GM18861 (cell line): ENCODE measurements around the gene TOPAZ1.
"Not testable (repeated sequence)": the region's sequence is repeated elsewhere in the genome, so short reads cannot be mapped to it uniquely, and the experiment has no call there.

Source experiments
- ATAC-seq: cut with Tn5 transposase; IDR thresholded peaks from one replicate; pipeline ENCODE4 v1.9.1; 2021; ENCODE audit not compliant: unreplicated experiment

Gene TOPAZ1

DNA sequence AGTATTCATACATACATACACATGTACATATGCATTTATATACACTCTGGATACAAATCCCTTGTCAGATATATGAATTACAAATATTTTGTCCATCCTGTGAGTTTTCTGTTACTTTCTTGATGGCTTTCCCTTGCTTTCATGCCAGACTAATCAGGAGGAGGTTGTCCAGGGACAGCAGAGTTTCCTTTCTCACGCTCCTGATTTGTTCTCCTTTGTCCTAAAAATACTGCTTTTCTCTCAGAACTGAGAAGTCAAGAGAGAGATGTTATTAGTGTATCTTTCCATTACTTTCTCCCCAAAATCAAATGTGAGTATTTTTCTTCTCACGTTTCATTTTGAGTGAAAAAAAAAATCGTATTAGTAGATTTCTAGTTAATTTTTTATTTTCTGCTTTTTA lies 84.8 kb downstream of the TOPAZ1 start:
- ATAC-seq, result no peak

DNA sequence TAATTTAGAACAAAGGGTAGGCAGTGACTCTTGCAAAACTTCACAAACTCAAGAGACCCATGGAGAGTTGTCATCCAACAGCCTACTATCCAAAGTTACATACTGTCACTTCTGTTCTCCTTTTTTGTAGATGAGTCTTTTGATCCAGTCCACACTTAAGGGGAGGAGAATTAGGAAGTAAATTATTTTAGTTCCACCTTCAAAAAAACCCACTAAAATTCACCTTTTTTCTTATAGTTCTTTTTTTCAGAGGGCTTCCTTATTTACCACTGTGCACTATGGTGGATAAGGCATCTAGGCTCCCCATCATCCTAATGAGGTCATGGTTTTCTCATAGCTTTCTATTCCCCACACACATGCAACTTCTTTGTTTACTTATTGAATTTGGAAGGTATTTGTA lies 88.3 kb downstream of the TOPAZ1 start:
- no peak for ATAC-seq

DNA sequence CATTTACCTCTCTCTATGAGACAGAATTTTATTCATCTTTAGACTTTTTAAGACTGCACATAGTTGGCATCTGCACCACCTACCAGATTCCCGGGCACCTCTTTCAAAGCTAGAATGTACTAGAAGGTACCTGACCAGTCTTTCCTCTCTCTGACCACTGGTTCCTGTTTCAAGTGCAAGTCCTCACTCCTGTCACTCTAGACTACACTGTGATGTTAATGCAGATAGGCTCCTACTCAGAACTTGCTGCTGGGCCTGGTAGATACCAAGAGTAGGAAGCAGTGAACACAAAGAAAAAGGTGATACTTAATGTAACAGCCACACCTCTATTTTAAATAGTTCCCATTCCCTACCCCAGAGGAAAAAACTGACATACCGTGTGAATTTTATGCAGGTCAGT lies 88.8 kb downstream of the TOPAZ1 start:
- ATAC-seq, result no peak

DNA sequence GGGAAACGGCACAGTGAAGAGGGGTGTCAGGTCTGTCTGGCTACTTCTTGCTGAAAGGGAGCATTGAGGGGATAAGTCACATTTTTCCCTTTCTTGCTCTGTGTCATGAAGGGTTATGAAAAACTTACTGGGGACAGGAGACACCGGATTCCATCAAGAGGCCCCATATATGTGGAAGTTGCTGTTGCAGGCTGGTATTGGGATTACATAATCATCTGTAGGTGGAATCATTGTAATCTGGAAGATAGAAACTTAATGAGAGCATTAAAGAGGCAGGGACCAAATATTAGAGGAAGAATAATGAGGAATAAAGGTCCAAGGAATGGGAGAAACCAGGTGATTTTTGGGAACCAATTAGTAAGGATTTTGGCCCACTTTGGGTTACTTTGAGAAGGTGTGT lies 92.6 kb downstream of the TOPAZ1 start:
- no peak for ATAC-seq

DNA sequence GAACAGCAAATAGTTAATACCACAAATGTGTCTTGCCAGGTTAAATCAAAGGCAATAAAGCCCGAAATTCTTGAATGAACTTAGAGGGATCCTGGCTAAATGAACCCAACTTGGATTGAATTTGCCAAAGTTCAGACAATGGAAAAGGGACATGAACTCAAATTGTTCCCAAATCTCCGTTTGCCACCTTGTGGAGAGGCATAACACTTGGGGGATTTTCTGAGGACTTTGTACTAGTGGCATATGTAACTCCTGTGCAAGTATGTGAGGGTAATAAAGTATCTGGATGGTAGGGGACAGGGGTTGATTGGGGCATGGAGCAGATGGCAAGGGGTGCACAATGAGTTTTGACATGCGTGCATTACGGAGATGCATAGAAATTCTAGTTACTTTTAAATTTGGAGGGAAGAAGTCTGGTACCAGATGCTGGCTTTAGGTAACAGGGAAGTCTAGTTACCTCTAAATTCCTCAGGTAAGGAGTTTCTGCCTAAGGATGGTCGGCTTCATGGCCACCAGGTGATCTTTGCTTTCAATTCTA lies 95.6 kb downstream of the TOPAZ1 start:
- ATAC-seq, result no peak

DNA sequence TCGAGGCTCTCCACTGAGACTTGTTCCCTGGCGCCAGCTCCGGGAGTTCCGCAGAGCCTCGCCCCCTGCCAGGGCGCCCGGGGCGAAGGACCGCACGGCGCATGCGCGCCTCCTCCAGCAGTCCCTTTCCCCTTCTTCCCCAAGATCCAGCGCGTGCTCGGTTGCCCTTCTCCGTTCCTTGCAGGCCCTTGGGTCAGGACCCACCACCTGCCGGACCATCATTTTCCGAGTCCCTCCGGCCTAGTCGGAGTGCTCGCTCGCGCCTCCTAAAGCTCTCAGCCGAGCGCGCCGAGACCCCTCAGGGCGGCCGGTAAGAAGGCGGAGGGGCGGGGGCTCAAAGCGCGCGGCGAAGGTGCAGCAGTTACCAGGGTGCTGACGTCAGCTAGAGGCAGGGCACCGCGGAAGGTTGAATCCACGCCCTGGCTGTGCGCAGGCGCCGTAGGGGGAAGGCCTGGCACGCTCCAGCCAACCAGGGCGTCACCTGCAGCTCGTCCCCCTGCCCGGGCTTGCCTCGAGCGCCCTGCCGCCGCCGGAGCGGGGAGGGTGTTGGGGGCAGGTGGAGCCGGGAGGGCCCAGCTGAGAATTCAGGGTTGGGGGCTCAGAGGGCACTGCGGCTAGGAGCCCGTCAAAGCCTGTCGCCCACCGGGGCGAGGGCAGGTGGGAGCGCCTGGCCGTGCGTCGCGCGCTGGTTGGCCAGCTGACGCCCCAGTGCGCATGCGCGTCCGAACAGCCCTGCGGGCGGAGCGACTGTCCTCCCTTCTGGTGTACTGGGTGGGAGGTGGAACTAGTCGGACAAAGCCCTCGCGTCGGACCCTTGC lies 96.5 kb downstream of the TOPAZ1 start, which contains the start of gene TCAIM:
TCAIM (plus strand) TSS at position 757 of the 818 bp plus-strand sequence. CDS start 16,017 bp downstream, outside the sequence.
- ATAC-seq, result peak; percentile 86

DNA sequence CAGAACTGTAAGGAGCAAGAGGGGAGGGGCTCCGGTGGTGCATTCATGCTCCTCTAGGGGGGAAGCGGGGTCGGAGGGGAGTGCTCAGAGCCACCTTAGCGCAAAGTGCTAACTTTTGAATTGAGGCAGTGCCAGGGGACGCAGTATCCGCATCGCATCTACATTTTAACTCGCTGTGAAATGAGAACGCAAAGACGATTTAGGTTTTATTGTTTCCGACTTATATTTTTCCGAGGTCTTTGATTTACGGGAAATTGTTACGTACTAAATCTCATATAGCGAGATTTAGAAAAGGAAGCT lies 97.1 kb downstream of the TOPAZ1 start:
- ATAC-seq, result no peak

DNA sequence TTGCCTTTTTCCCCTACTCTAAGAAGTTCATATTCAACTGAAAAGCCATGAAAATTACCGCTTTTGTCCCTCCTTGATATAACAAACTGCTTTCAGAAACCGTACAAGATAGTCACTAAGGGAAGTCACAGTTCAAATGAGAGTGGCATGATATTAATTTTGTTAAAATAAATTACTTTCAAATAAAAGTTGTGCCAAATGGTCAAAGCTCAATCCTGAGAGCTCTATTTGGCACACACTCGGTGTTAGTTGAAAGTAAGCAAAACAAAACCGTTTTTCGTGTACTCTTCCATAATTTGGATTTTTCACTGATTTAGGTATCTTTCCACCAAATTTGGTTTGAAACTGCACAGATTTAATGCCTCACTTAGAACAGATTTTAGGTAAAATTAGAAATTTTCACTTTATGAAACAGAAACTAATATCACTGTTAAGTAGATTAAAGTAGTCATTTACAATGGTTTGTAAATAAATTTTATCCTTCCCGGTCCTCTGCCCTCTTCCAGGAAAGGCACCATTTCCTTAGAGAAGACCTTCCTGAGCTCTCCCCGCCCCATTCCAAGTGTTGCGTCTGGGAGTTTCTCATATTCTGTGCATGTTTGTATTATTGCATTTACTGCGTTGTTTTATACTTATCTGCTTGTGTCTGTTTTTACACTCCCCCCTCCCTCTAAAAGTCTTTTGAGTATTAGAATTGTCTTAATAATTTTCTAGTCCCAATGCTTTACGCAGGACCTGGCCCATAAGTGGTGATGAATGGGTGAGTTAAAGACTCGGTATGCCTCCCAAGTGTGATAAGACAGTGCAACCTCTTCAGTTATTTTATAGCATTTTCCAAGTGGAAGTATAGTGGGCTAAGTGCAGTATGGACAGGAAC lies 97.7 kb downstream of the TOPAZ1 start:
- ATAC-seq, result no peak

DNA sequence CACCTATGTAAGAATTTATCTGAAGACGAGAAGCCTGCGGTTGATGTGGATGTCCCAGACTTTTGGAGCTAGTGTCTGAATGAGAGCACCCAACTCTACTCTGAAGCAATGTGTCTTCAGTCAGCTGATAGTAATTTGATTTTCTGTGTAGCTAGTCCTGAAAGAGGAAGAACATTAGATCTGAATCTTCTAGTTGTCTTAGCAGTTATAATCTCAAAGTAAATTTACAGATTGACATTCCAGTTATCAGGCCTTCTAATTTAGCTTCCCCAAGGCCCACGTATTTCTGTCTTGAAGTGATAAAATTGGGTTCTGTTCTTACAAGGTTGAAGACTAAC lies 98.3 kb downstream of the TOPAZ1 start:
- no peak for ATAC-seq

DNA sequence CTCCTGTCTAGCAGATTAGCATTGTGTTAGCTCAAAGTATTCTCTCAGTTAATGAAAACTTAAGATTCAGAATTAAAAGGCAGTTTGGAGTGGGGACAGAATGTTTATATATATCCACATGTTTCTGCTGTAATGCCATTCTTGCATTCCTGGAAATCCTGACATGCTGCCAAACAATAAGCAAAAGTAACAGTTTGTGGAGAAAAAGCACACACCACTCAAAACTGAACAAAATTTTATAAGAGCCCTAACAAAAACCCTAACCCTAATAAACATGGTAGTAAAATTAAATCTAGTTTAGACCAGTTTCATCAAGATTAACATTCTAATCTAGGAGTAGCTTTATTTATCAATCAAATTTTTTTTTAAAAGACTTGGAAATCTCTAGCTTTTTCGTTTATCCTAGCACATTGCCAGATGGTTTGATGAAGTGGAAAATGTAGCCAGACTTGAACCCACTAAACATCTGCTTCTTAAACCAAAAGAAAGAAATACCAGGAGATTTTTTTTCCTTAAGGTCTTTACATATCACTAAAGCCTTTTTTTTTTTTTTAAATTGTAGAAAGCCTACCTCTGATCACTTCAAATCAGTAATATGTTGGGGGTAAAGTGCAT lies 100.6 kb downstream of the TOPAZ1 start:
- ATAC-seq, result no peak

DNA sequence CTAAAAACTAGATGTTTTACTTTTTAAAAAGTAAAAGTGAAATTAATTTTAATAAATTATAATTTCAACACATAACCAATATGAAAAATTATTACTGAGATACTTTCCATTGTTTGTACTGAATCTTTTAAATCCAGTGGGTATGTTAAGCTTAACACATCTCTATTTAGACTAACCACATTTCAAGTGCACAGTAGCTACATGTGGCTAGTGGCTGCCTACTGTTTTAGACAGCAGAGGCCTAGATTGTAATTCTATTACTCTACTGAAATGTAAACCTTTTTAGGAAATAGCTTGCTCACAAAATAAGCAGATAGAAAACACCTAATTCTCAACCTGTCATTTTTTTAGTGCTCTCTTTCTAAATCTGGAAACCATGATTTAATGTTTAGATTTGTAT lies 101.7 kb downstream of the TOPAZ1 start:
- ATAC-seq, result no peak

DNA sequence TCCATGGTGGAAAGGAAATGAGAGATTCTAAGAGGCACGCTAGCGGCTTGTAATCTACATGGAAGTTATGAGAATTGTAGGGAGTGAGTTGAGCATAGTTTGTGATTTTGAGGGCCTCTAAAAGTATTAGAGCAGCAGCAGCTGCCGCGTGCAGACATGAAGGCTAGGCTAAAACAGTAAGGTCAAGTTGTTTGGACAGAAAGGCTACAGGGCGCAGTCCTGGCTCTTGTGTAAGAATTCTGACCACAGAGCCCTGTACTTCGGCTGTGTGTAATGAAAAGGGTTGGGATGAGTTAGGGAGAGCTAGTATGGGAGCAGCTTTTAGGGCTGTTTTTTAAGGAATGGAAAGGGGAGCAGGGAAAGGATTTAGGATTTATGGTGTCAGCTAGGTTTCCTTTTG lies 104.9 kb downstream of the TOPAZ1 start:
- ATAC-seq, result not testable (repeated sequence)

DNA sequence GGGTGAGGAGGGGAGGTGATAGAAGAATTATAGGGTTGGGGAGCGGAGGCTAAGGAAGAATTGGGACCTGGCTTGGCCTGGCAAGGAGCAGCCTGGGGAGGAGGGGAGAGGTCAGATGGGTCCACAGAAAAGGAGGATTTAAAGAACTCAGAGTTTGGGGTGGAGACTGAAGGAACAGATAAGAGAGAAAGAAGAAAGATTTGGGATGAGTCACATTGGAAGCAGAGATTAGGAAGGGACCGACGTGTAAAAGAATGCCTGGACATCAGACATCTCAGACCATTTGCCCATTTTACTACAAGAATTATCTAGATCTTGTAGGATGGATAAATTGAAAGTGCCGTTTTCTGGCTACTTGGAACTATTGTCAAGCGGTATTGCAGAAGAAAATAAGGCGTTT lies 107.3 kb downstream of the TOPAZ1 start:
- no peak for ATAC-seq

DNA sequence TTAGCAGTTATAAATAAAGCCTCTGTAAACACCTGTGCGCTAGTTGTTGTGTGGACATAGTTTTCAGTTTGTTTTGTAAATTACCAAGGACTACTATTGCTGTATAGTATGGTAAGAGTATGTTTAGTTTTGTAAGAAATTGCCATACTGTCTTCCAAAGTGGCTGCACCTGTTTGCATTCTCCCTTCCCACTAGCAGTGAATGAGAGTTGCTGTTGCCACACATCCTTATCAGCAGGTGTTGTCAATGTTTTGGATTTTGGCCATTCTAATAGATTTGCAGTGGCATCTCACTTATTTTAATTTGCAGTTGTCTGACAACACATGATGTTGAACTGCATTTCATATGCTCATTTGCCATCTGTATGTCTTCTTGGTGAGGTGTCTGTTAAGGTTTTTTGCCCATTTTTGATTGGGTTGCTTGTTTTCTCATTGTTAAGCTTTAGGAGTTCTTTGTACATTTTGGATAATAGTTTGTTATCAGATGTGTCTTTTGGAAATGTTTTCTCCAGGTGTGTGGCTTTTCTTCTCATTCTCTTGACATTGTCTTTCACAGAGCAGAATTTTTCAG lies 111.8 kb downstream of the TOPAZ1 start:
- no peak for ATAC-seq

DNA sequence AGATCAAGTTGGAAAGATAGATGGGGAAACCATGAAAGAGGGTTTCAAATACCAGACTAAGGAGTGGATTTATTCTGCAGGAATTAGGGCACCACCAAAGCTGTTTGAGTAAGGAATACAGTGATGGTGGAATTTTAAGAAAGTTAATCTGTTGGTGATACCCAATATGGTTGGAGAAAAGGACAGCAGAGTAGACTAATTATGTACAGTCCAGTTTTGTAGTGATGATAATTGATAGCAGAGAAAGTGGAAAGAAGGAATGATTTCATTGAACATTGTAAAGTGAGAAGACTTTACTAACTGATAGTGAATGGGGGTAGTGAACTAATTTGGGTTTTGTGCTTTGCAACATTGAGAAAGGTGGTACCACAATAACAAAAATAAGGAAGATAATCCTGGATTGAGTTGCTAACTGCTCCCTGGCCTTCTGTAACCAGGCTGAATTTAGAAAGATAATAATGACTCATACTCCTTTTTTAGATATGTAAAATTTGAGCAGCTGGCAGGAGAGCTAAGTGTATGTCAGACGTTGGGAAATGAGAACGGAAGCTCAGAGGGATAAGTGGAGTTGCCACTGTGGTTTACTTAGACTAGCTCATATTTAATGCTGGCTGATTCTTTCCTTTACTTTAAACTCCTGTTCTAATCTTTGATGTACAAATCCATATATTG lies 113.8 kb downstream of the TOPAZ1 start:
- ATAC-seq, result no peak

DNA sequence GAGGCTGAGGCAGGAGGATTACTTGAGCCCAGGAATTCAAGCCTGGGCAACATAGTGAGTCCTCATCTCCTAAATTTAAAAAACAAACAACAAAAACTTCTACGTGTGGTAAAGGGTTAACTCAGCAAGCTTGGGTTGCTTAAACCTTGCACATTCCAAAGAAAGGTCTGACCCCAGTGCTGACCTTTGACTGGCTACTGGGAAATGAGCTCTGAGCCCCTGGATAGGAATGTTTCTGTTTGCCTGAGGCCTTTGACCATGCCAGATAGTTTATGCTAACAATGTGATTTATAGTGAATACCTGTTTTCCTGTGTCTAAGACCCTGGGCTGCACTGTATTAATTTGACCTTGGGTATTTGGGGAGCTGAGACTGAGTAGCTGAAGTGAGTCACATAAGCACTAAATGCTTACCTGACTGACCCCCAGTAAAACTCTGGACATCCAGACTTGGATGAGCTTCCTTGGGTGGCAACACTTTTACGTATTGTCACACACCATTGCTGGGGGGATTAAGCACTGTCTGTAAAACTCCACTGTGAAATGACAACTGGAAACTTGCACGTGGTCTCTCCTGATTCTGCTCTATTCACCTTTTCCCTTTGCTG lies 117.6 kb downstream of the TOPAZ1 start:
- ATAC-seq, result no peak

DNA sequence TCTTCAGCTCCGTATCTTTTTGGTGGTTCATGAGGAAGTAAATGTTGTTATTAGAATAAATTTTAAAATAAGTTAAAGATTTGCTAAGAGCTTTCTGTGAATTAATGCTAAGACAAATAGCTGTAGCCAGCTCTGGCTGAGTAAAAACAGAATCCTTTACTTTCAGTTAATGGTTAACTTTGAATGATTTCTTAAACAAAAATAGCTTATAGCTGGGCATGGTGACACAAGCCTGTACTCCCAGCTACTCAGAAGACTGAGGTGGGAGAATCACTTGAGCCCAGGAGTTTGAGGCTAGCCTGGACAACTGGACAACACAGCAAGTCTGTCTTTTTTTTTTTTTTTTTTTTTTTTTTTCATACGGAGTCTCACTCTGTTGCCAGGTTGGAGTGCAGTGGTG lies 121.9 kb downstream of the TOPAZ1 start:
- peak; percentile 94 for ATAC-seq

DNA sequence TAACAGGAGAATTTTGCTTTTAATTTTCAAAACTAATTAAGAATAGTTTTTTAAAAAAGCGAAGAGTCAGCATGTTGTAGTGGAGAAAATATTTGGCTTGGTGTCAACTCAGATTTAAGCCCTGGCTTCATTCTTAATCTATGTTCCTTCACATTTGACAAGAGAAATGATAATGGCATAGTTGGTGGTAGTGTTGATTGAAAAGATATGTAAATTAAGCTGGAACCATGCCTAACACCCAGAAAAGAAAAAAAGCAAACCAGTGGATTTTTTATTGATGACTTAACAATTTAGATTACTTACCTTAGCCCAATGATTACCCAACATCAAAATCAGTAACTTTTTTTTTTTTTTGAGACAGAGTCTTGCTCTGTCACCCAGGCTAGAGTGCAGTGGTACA lies 124.3 kb downstream of the TOPAZ1 start:
- no peak for ATAC-seq

DNA sequence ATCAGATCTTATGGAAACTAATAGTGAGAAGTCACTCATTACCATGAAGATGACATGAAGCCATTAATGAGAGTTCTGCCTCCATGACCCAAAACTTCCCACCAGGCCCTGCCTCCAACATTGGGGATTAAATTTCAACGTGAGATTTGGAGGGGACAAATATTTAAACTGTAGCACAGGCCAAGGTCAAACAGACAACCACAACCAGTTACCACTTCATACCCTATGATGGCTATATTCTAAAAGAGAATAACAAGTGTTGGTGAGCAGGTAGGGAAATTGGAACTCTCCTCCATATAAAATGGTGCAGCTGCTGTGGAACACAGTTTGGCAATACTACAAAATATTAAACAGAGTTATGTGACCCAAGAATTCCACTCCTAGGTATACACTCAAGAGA lies 133.8 kb downstream of the TOPAZ1 start:
- ATAC-seq, result no peak
